Upper lobe of left lung (tissue), 4 donors: ENCODE measurements around the gene PKD2.

Experiments
- CTCF ChIP-seq, 6 experiments: fragments of 450-650 bp in 4 of 6; fragments of 200-600 bp in 2 of 6; sonication (generic) in 2 of 6; IDR thresholded peaks; one replicate each; pipeline ENCODE4 v1.5.1; 2016 to 2019; ENCODE audit warnings: antibody characterized with exemption in 6 of 6
- POLR2A ChIP-seq, 4 donors: fragments of 450-650 bp; IDR thresholded peaks; one replicate each; pipeline ENCODE4 v1.5.1; 2016 to 2017; ENCODE audit warnings: antibody characterized with exemption in 4 of 4, mild to moderate bottlenecking in 2 of 4
- POLR2AphosphoS5 ChIP-seq, 2 donors: sonication (generic); formaldehyde crosslinking; IDR thresholded peaks; one replicate each; pipeline ENCODE4 v1.5.1; 2017; ENCODE audit warnings: antibody characterized with exemption in 2 of 2

GRCh38 chr4:88028946-88029345, 21.5 kb downstream of the PKD2 start:
- TF ChIP-seq POLR2A (IDR thresholded peaks at IDR 0.05) (no peak), CTCF (IDR thresholded peaks at IDR 0.05) (no peak), POLR2AphosphoS5 (IDR thresholded peaks at IDR 0.05) (no peak)
